ENCODE data around the gene DHRS3. TPM values are rescaled to one million over a fixed set of nuclear protein-coding genes. Genes with fewer than 3 reads are reported as not detected.
A peak's percentile ranks its signal among the peaks of the same experiment; 100 is the strongest.

Gene DHRS3
- total and polyA plus RNA-seq, 2 of the 13 experiments (the other 11 are each of a cell fraction or from before 2014, with no cell fraction given) = 48.5 to 90.5 TPM

DNA sequence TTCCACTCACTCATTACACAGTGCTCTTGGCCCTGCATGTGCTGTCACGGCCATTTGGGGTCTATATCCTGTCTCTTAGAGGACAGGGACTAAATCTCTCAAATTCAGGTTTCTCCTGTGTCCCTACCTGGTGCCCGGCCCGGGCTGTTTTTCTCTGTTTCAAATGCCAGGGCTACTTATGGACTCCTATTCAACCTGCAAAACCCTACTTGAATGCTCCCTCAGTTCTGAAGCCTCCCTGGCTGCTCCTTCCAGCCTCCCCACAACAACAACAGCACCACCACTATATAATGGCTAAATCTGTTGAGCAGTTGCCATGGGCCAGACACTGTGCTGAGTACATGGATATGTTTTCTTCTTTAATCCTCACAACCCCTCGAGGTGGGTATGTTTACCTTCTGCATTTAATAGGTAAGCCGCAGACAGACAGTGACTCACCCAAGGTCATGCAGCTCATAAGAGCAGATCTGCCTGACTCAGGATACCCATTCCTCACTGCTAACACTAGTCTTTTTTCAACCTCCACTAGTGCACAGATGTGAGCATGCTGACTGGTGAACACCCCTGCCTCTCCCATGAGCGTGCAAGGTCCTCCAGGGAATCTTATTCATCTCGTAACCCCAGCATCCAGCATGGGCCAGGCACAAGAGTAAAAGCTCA, 29.9 kb downstream of the DHRS3 start (continued):
- TF ChIP-seq HOXD1 (CRISPR knock-in tag; IDR thresholded peaks at IDR 0.05) (no peak), SAFB2 (CRISPR knock-in tag; IDR thresholded peaks at IDR 0.05; ENCODE audit: borderline replicate concordance, low read depth) (no peak), AFF4 (CRISPR knock-in tag; IDR thresholded peaks at IDR 0.05) (no peak), MAFK (conservative IDR thresholded peaks at IDR 0.05 in 1 of 2, IDR thresholded peaks at IDR 0.05 in 1 of 2; ENCODE audit: low read length in 2 of 2) (no peak), FOXA3 (CRISPR knock-in tag; IDR thresholded peaks at IDR 0.05) (peak; percentile 37; the same call in 1 of the 2 replicates), ZNF446 (CRISPR knock-in tag; IDR thresholded peaks at IDR 0.05) (no peak), GFI1 (CRISPR knock-in tag; IDR thresholded peaks at IDR 0.05; ENCODE audit: borderline replicate concordance) (no peak), ZNF737 (CRISPR knock-in tag; IDR thresholded peaks at IDR 0.05; ENCODE audit: borderline replicate concordance) (no peak), FOXP4 (CRISPR knock-in tag; IDR thresholded peaks at IDR 0.05) (peak; percentile 38; the same call in 1 of the 2 replicates), HNF1A (IDR thresholded peaks at IDR 0.05; ENCODE audit: low read depth) (no peak), HNF1A (CRISPR knock-in tag; IDR thresholded peaks at IDR 0.05; ENCODE audit: borderline replicate concordance) (no peak), MEIS2 (CRISPR knock-in tag; IDR thresholded peaks at IDR 0.05) (no peak), ZC3H4 (CRISPR knock-in tag; IDR thresholded peaks at IDR 0.05; ENCODE audit: borderline replicate concordance) (no peak), NCOA5 (CRISPR knock-in tag; IDR thresholded peaks at IDR 0.05) (no peak), KLF16 (CRISPR knock-in tag; IDR thresholded peaks at IDR 0.05) (0 out of 4 replicates have a peak, but pooled peaks of 1 of the 2 experiments have one; percentile 28)
- TF ChIP-seq, protein P1, sequence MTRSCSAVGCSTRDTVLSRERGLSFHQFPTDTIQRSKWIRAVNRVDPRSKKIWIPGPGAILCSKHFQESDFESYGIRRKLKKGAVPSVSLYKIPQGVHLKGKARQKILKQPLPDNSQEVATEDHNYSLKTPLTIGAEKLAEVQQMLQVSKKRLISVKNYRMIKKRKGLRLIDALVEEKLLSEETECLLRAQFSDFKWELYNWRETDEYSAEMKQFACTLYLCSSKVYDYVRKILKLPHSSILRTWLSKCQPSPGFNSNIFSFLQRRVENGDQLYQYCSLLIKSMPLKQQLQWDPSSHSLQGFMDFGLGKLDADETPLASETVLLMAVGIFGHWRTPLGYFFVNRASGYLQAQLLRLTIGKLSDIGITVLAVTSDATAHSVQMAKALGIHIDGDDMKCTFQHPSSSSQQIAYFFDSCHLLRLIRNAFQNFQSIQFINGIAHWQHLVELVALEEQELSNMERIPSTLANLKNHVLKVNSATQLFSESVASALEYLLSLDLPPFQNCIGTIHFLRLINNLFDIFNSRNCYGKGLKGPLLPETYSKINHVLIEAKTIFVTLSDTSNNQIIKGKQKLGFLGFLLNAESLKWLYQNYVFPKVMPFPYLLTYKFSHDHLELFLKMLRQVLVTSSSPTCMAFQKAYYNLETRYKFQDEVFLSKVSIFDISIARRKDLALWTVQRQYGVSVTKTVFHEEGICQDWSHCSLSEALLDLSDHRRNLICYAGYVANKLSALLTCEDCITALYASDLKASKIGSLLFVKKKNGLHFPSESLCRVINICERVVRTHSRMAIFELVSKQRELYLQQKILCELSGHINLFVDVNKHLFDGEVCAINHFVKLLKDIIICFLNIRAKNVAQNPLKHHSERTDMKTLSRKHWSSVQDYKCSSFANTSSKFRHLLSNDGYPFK (CRISPR knock-in tag; IDR thresholded peaks at IDR 0.05; ENCODE audit: borderline replicate concordance) = no peak
